ENCODE data around the gene RBCK1. TPM values are rescaled to one million over a fixed set of nuclear protein-coding genes. Genes with fewer than 3 reads are reported as not detected.

The RBCK1 gene
- 10 to 100 TPM; 52.8 to 70.0 TPM for total RNA-seq
- polyA plus RNA-seq: 100 to 1,000 TPM in 1 of 2 donors, 10 to 100 TPM in 1; 64.1 to 118 TPM
- long read RNA-seq, donor 1, transcript RBCK1-201 (11 exons, 2,511 nt): minor isoform, 8 of 218 reads
- long read RNA-seq, donor 1, transcript RBCK1-213 (3 exons, 1,200 nt): minor isoform, 12 of 218 reads
- long read RNA-seq, donor 1, transcript RBCK1-202 (12 exons, 2,774 nt): major isoform, 119 of 218 reads
- long read RNA-seq, donor 1, partial matches to known transcripts: 41 of 218 reads
- long read RNA-seq, donor 1, other reads (novel, unspliced or antisense): 33 of 218 reads
- long read RNA-seq, donor 2, transcript RBCK1-202 (12 exons, 2,774 nt): major isoform, 18 of 43 reads
- long read RNA-seq, donor 2, partial matches to known transcripts: 18 of 43 reads
- long read RNA-seq, donor 2, other reads (novel, unspliced or antisense): 3 of 43 reads

- H3K27me3 ChIP-seq (ENCODE audit: control insufficient read depth in 1 of 2, insufficient read depth in 2 of 2, low read length in 1 of 2): no peaks in the 10 kb centered on the region
- H3K4me1 ChIP-seq (ENCODE audit: control insufficient read depth in 1 of 2, insufficient read depth in 2 of 2, low read length in 2 of 2): no peaks in the 10 kb centered on the region
- peak within 1 kb of the TSS; percentile 74 to 91 for H3K4me3 ChIP-seq (ENCODE audit: low read length in 2 of 2)
- ATAC-seq (ENCODE audit: low FRiP score) (peak; percentile 95), DNase-seq (peak; percentile 93 to 95)
- intact Hi-C loops (cut with DNase I): loop anchor here (2.0 to 10.0 kb wide), 7 partner anchors 54 to 244 kb away; partner anchors contain the start of genes CSNK2A1 (in 2 of the 2), SRXN1 (in 1 of the 2) and TBC1D20 (in 1 of the 2)
- H3K36me3 ChIP-seq (ENCODE audit: control insufficient read depth in 1 of 2, insufficient read depth in 2 of 2, low read length in 1 of 2): peaks cover 0 to 2% of the 10 kb centered on the region in 2 donors
- WGBS, 2 donors: 0% methylated on average over 42 to 81 of the region's 87 CpGs
- peak within 1 kb of the TSS in 1 of 2 donors; percentile 87 for H3K27ac ChIP-seq (ENCODE audit: low read depth in 1 of 2, low read length in 2 of 2)
- H3K9me3 ChIP-seq (ENCODE audit: control insufficient read depth, low read length): no peaks in the 10 kb centered on the region
Measured at GRCh38 chr20:407953-408842, at the start of gene RBCK1. Gene RBCK1, plus strand, starts transcription at chr20:408299. Its CDS starts 459 bp downstream, at chr20:408758.

GRCh38 chr20:358891-359555, 49.1 kb upstream of the RBCK1 start:
- no peak overlapping the region for H3K4me3 ChIP-seq (ENCODE audit: low read length in 2 of 2)
- no peaks in the 10 kb centered on the region for H3K9me3 ChIP-seq (ENCODE audit: control insufficient read depth, low read length)
- no peak overlapping the region for H3K27ac ChIP-seq (ENCODE audit: low read depth in 1 of 2, low read length in 2 of 2)
- 33 to 34% methylated on average over 4 of the region's 4 CpGs for WGBS, 2 donors
- H3K4me1 ChIP-seq (ENCODE audit: control insufficient read depth in 1 of 2, insufficient read depth in 2 of 2, low read length in 2 of 2): no peaks in the 10 kb centered on the region
- DNase-seq (no peak), ATAC-seq (ENCODE audit: low FRiP score) (no peak)
- intact Hi-C loops (cut with DNase I): loop anchor here in 1 of 2 donors (5.0 to 10.0 kb wide), 3 partner anchors 73 to 376 kb away; no protein-coding TSS in a partner anchor
- H3K36me3 ChIP-seq (ENCODE audit: control insufficient read depth in 1 of 2, insufficient read depth in 2 of 2, low read length in 1 of 2): no peaks in the 10 kb centered on the region
- H3K27me3 ChIP-seq (ENCODE audit: control insufficient read depth in 1 of 2, insufficient read depth in 2 of 2, low read length in 1 of 2): no peaks in the 10 kb centered on the region

GRCh38 chr20:361561-361960, 46.5 kb upstream of the RBCK1 start:
- 95 to 96% methylated on average over 8 of the region's 8 CpGs for WGBS, 2 donors
- ATAC-seq (ENCODE audit: low FRiP score) (no peak), DNase-seq (peak in 1 of 2 donors; percentile 3)
- Histone ChIP-seq H3K4me1 (ENCODE audit: control insufficient read depth in 1 of 2, insufficient read depth in 2 of 2, low read length in 2 of 2) (no peaks in the 10 kb centered on the region), H3K27ac (ENCODE audit: low read depth in 1 of 2, low read length in 2 of 2) (no peak overlapping the region), H3K27me3 (ENCODE audit: control insufficient read depth in 1 of 2, insufficient read depth in 2 of 2, low read length in 1 of 2) (no peaks in the 10 kb centered on the region), H3K9me3 (ENCODE audit: control insufficient read depth, low read length) (no peaks in the 10 kb centered on the region), H3K36me3 (ENCODE audit: control insufficient read depth in 1 of 2, insufficient read depth in 2 of 2, low read length in 1 of 2) (no peaks in the 10 kb centered on the region), H3K4me3 (ENCODE audit: low read length in 2 of 2) (no peak overlapping the region)
- intact Hi-C loops (cut with DNase I): loop anchor here in 1 of 2 donors (10.0 kb wide), 1 partner anchor 563 kb away; no protein-coding TSS in a partner anchor

- Histone ChIP-seq H3K9me3 (ENCODE audit: control insufficient read depth, low read length) (no peaks in the 10 kb centered on the region), H3K27ac (ENCODE audit: low read depth in 1 of 2, low read length in 2 of 2) (no peak overlapping the region), H3K27me3 (ENCODE audit: control insufficient read depth in 1 of 2, insufficient read depth in 2 of 2, low read length in 1 of 2) (no peaks in the 10 kb centered on the region), H3K4me1 (ENCODE audit: control insufficient read depth in 1 of 2, insufficient read depth in 2 of 2, low read length in 2 of 2) (no peaks in the 10 kb centered on the region), H3K36me3 (ENCODE audit: control insufficient read depth in 1 of 2, insufficient read depth in 2 of 2, low read length in 1 of 2) (no peaks in the 10 kb centered on the region), H3K4me3 (ENCODE audit: low read length in 2 of 2) (no peak overlapping the region)
- DNase-seq (peak; percentile 90 to 94), ATAC-seq (ENCODE audit: low FRiP score) (peak; percentile 58)
- 62 to 64% methylated on average over 13 of the region's 13 CpGs for WGBS, 2 donors
- intact Hi-C loops (cut with DNase I): loop anchor here in 1 of 2 donors (10.0 kb wide), 1 partner anchor 562 kb away; no protein-coding TSS in a partner anchor
Measured at GRCh38 chr20:362271-363254, 45.5 kb upstream of the RBCK1 start.

- Histone ChIP-seq H3K36me3 (ENCODE audit: control insufficient read depth in 1 of 2, insufficient read depth in 2 of 2, low read length in 1 of 2) (no peaks in the 10 kb centered on the region), H3K4me1 (ENCODE audit: control insufficient read depth in 1 of 2, insufficient read depth in 2 of 2, low read length in 2 of 2) (no peaks in the 10 kb centered on the region), H3K27me3 (ENCODE audit: control insufficient read depth in 1 of 2, insufficient read depth in 2 of 2, low read length in 1 of 2) (no peaks in the 10 kb centered on the region), H3K27ac (ENCODE audit: low read depth in 1 of 2, low read length in 2 of 2) (no peak overlapping the region), H3K4me3 (ENCODE audit: low read length in 2 of 2) (no peak overlapping the region), H3K9me3 (ENCODE audit: control insufficient read depth, low read length) (no peaks in the 10 kb centered on the region)
- DNase-seq (peak in 1 of 2 donors; percentile 23), ATAC-seq (ENCODE audit: low FRiP score) (no peak)
- intact Hi-C loops (cut with DNase I): loop anchor here in 1 of 2 donors (10.0 kb wide), 1 partner anchor 561 kb away; no protein-coding TSS in a partner anchor
- WGBS, 2 donors: 89 to 91% methylated on average over 13 of the region's 13 CpGs
Measured at GRCh38 chr20:363319-364078, 44.6 kb upstream of the RBCK1 start.

- 88 to 90% methylated on average over 9 of the region's 9 CpGs for WGBS, 2 donors
- Histone ChIP-seq H3K27ac (ENCODE audit: low read depth in 1 of 2, low read length in 2 of 2) (no peak overlapping the region), H3K4me3 (ENCODE audit: low read length in 2 of 2) (no peak overlapping the region), H3K27me3 (ENCODE audit: control insufficient read depth in 1 of 2, insufficient read depth in 2 of 2, low read length in 1 of 2) (no peaks in the 10 kb centered on the region), H3K4me1 (ENCODE audit: control insufficient read depth in 1 of 2, insufficient read depth in 2 of 2, low read length in 2 of 2) (no peaks in the 10 kb centered on the region), H3K9me3 (ENCODE audit: control insufficient read depth, low read length) (no peaks in the 10 kb centered on the region), H3K36me3 (ENCODE audit: control insufficient read depth in 1 of 2, insufficient read depth in 2 of 2, low read length in 1 of 2) (no peaks in the 10 kb centered on the region)
- ATAC-seq (ENCODE audit: low FRiP score) (no peak), DNase-seq (peak in 1 of 2 donors; percentile 27)
- intact Hi-C loops (cut with DNase I): loop anchor here in 1 of 2 donors (10.0 kb wide), 1 partner anchor 560 kb away; no protein-coding TSS in a partner anchor
Measured at GRCh38 chr20:364905-365794, 42.9 kb upstream of the RBCK1 start.

All from aorta (tissue), 5 donors.